Osteoblast (primary cell): Measurements from ENCODE around the gene FOXN4. TPM values are rescaled to one million over a fixed set of nuclear protein-coding genes. Genes with fewer than 3 reads are reported as not detected.

Experiments
- DNase-seq: peaks from one replicate; pipeline ENCODE4 v3.0.0; 2011; ENCODE audit warnings: low spot score, mixed read lengths; ENCODE audit not compliant: insufficient read length; ENCODE audit errors: missing footprints
- H2AFZ ChIP-seq: 2 replicates; pipeline ENCODE4 v1.6.0; 2011; ENCODE audit warnings: mild to moderate bottlenecking, low read length
- H3K27ac ChIP-seq: 2 replicates; pipeline ENCODE4 v1.5.1; 2011; ENCODE audit warnings: mild to moderate bottlenecking, low read depth, low read length, moderate library complexity
- H3K27me3 ChIP-seq: 2 replicates; pipeline ENCODE4 v1.6.0; 2012; ENCODE audit warnings: mild to moderate bottlenecking, control low read depth, inconsistent platforms, low read length, moderate library complexity; ENCODE audit not compliant: insufficient read depth
- H3K36me3 ChIP-seq: 2 replicates; pipeline ENCODE4 v1.5.1; 2011; ENCODE audit warnings: mild to moderate bottlenecking, low read length, control low read depth, moderate library complexity; ENCODE audit not compliant: insufficient read depth
- H3K4me1 ChIP-seq: 2 replicates; pipeline ENCODE4 v1.5.1; 2011; ENCODE audit warnings: mild to moderate bottlenecking, low read length, control low read depth, moderate library complexity; ENCODE audit not compliant: insufficient read depth
- H3K4me2 ChIP-seq: 2 replicates; pipeline ENCODE4 v1.6.0; 2011; ENCODE audit warnings: mild to moderate bottlenecking, low read length; ENCODE audit not compliant: insufficient read depth
- H3K4me3 ChIP-seq: fragments of 200-600 bp; sonication (generic); 3 replicates; pipeline ENCODE4 v1.5.1; 2012; ENCODE audit warnings: mild to moderate bottlenecking, low read length, inconsistent platforms; ENCODE audit not compliant: insufficient read depth
- H3K79me2 ChIP-seq: 2 replicates; pipeline ENCODE4 v1.6.0; 2012; ENCODE audit warnings: mild to moderate bottlenecking, low read length, control low read depth, inconsistent platforms; ENCODE audit not compliant: insufficient read depth
- H3K9me3 ChIP-seq: 2 replicates; pipeline ENCODE4 v1.5.1; 2011; ENCODE audit warnings: low read depth, low read length, control low read depth
- H4K20me1 ChIP-seq: 2 replicates; pipeline ENCODE4 v1.6.0; 2012; ENCODE audit warnings: mild to moderate bottlenecking, low read length, control low read depth; ENCODE audit not compliant: insufficient read depth
- total RNA-seq: library from RNA; depleted of rRNA; stranded (reverse); fragments of >200 nt; gene quantifications from 2 replicates; pipeline ENCODE4 v1.2.3, GENCODE V29; 2012
- TF ChIP-seq, protein P1 (sequence below): IDR thresholded peaks from 2 replicates; pipeline ENCODE4 v1.5.1; 2011; ENCODE audit warnings: mild to moderate bottlenecking, low read depth, low read length, moderate library complexity; ENCODE audit errors: extremely low read depth

Gene FOXN4
- total RNA-seq, 1 donor = not detected

- no peak for DNase-seq
- Histone ChIP-seq H3K4me2 (no peak overlapping the region), H3K36me3 (no peaks in the 10 kb centered on the region), H3K79me2 (no peaks in the 10 kb centered on the region), H3K9me3 (no peaks in the 10 kb centered on the region), H3K27me3 (no peaks in the 10 kb centered on the region), H3K27ac (no peak overlapping the region), H2AFZ (no peak overlapping the region), H3K4me3 (no peak overlapping the region), H3K4me1 (no peaks in the 10 kb centered on the region), H4K20me1 (no peaks in the 10 kb centered on the region)
- TF ChIP-seq, protein P1, sequence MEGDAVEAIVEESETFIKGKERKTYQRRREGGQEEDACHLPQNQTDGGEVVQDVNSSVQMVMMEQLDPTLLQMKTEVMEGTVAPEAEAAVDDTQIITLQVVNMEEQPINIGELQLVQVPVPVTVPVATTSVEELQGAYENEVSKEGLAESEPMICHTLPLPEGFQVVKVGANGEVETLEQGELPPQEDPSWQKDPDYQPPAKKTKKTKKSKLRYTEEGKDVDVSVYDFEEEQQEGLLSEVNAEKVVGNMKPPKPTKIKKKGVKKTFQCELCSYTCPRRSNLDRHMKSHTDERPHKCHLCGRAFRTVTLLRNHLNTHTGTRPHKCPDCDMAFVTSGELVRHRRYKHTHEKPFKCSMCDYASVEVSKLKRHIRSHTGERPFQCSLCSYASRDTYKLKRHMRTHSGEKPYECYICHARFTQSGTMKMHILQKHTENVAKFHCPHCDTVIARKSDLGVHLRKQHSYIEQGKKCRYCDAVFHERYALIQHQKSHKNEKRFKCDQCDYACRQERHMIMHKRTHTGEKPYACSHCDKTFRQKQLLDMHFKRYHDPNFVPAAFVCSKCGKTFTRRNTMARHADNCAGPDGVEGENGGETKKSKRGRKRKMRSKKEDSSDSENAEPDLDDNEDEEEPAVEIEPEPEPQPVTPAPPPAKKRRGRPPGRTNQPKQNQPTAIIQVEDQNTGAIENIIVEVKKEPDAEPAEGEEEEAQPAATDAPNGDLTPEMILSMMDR = no peak
Measured at GRCh38 chr12:109274381-109274780, 34.7 kb downstream of the FOXN4 start.

GRCh38 chr12:109273354-109273753, 35.7 kb downstream of the FOXN4 start:
- no peak overlapping the region for H3K27ac ChIP-seq
- H3K4me3 ChIP-seq = no peak overlapping the region
- no peak overlapping the region for H2AFZ ChIP-seq
- H3K79me2 ChIP-seq = no peaks in the 10 kb centered on the region
- no peaks in the 10 kb centered on the region for H4K20me1 ChIP-seq
- no peak overlapping the region for H3K4me2 ChIP-seq
- DNase-seq = peak; percentile 60
- H3K9me3 ChIP-seq = no peaks in the 10 kb centered on the region
- no peaks in the 10 kb centered on the region for H3K27me3 ChIP-seq
- no peaks in the 10 kb centered on the region for H3K36me3 ChIP-seq
- TF ChIP-seq, protein P1 = no peak
- no peaks in the 10 kb centered on the region for H3K4me1 ChIP-seq

DNA sequence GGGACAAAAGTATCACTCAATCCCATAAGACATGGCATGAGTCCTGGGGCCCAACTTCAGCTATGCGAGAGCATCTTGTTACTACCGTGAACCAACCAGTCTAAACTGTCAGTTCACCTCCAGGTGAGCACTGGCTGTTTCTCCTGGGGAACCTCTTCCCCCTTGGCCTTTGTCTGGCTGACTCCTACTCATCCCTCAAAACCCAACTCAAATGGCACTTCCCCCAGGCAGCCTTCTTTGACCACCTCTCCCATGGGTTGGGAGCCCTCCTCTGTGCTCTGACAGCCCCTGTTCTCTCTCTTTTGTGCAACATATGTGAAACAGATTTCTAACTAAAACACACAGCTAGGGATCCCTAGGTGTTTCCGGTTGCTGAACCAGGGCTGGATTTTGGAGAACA, 37.7 kb downstream of the FOXN4 start:
- H2AFZ ChIP-seq = no peak overlapping the region
- no peaks in the 10 kb centered on the region for H4K20me1 ChIP-seq
- H3K9me3 ChIP-seq = no peaks in the 10 kb centered on the region
- DNase-seq = peak; percentile 42
- no peak overlapping the region for H3K27ac ChIP-seq
- TF ChIP-seq, protein P1 = no peak
- H3K4me2 ChIP-seq = no peak overlapping the region
- H3K36me3 ChIP-seq = no peaks in the 10 kb centered on the region
- no peaks in the 10 kb centered on the region for H3K4me1 ChIP-seq
- H3K4me3 ChIP-seq = no peak overlapping the region
- no peaks in the 10 kb centered on the region for H3K79me2 ChIP-seq
- H3K27me3 ChIP-seq = no peaks in the 10 kb centered on the region

DNA sequence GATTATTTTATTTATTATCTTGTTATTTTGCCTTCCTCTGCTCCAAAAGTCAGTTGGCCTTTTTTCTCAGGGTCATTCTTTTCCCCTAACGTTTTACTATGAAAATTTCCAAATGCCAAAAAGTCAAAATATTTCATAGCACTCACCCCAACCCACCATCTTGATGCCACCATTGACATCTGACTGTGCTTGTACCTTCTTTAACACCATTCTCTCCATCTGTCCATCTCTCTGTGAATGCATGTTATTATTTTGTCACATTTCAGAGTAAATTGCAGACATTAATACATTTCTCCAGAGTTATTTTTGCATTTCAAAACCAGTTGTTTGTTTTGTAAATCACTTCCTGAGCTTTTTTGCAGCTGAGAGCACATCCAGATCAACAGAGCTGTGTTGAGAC, 38.6 kb downstream of the FOXN4 start:
- TF ChIP-seq, protein P1 = no peak
- DNase-seq = peak; percentile 2
- H2AFZ ChIP-seq = no peak overlapping the region
- H3K4me1 ChIP-seq = no peaks in the 10 kb centered on the region
- H3K79me2 ChIP-seq = no peaks in the 10 kb centered on the region
- H3K4me3 ChIP-seq = no peak overlapping the region
- H4K20me1 ChIP-seq = no peaks in the 10 kb centered on the region
- H3K9me3 ChIP-seq = no peaks in the 10 kb centered on the region
- no peaks in the 10 kb centered on the region for H3K36me3 ChIP-seq
- H3K4me2 ChIP-seq = no peak overlapping the region
- H3K27ac ChIP-seq = no peak overlapping the region
- H3K27me3 ChIP-seq = no peaks in the 10 kb centered on the region
